ENCODE results near the gene CTU2. TPM values are rescaled to one million over a fixed set of nuclear protein-coding genes. Genes with fewer than 3 reads are reported as not detected.
A peak's percentile ranks its signal among the peaks of the same experiment; 100 is the strongest.

The CTU2 gene
- total and polyA plus RNA-seq, 9 of the 15 experiments (the other 6 are each of a cell fraction or from before 2014, with no cell fraction given), result 1.3 to 105 (median 23.2) TPM

- no peak for TF ChIP-seq SREBF1 (IDR thresholded peaks at IDR 0.05; ENCODE audit: borderline replicate concordance, low read depth, low read length)
- TF ChIP-seq SIN3A (IDR thresholded peaks at IDR 0.05; ENCODE audit: borderline replicate concordance in 2 of 2, control insufficient read depth in 1 of 2, low read depth in 2 of 2, low read length in 2 of 2), result peak; percentile 12 to 42; a peak in 1 of 4 replicates
- no peak for TF ChIP-seq ZBTB43 (CRISPR knock-in tag; IDR thresholded peaks at IDR 0.05)
- no peak for TF ChIP-seq THRA (IDR thresholded peaks at IDR 0.05)
- TF ChIP-seq NFE2 (IDR thresholded peaks at IDR 0.05; ENCODE audit: low read depth), result no peak
- TF ChIP-seq KAT2B (IDR thresholded peaks at IDR 0.05; ENCODE audit: low read depth, low read length), result no peak
- peak; percentile 19; the same call in 1 of the 2 replicates for TF ChIP-seq ZNF511 (CRISPR knock-in tag; IDR thresholded peaks at IDR 0.05)
- TF ChIP-seq ZNF592 (IDR thresholded peaks at IDR 0.05), result peak; percentile 53; the same call in 1 of the 2 replicates
- peak; percentile 77 for TF ChIP-seq EGR1 (conservative IDR thresholded peaks at IDR 0.05)
- TF ChIP-seq ESRRB (CRISPR knock-in tag; IDR thresholded peaks at IDR 0.05; ENCODE audit: borderline replicate concordance), result no peak
- TF ChIP-seq KAT8 (IDR thresholded peaks at IDR 0.05; ENCODE audit: low read depth), result no peak
- TF ChIP-seq PHF8 (IDR thresholded peaks at IDR 0.05; ENCODE audit: borderline replicate concordance, low read length), result peak; percentile 38; the same call in 1 of the 2 replicates
These were observed 19.7 kb upstream of the CTU2 start, which contains the start of gene SNAI3 (continued) for GRCh38 chr16:88686439-88687253.
